ENCODE results near the gene BMP6.

- TF ChIP-seq BRCA1 (IDR thresholded peaks at IDR 0.05; ENCODE audit: low read depth, low read length) = no peak
- no peak for TF ChIP-seq EGR1 (IDR thresholded peaks at IDR 0.05; ENCODE audit: borderline replicate concordance in 1 of 2, low read depth in 2 of 2, low read length in 2 of 2)
- no peak for TF ChIP-seq ZNF274 (IDR thresholded peaks at IDR 0.05; ENCODE audit: insufficient read depth, insufficient read length)
- TF ChIP-seq CTCF (IDR thresholded peaks at IDR 0.05 in 2 of 3, conservative IDR thresholded peaks at IDR 0.05 in 1 of 3; ENCODE audit: control insufficient read depth in 2 of 3, extremely low read depth in 1 of 3, insufficient read depth in 1 of 3, low read depth in 3 of 3, low read length in 3 of 3) = no peak
- no peak for TF ChIP-seq EZH2 (IDR thresholded peaks at IDR 0.05; ENCODE audit: borderline replicate concordance, control insufficient read depth, low read depth, low read length)
- TF ChIP-seq E2F4 (IDR thresholded peaks at IDR 0.05; ENCODE audit: low read depth, low read length) = no peak
- no peak for TF ChIP-seq USF2 (IDR thresholded peaks at IDR 0.05; ENCODE audit: borderline replicate concordance, low read depth, low read length)
- TF ChIP-seq EED (IDR thresholded peaks at IDR 0.05; ENCODE audit: low read depth) = no peak
These were observed 48.0 kb downstream of the BMP6 start for GRCh38 chr6:7773914-7774313.
